Body of pancreas (tissue), 4 donors: ENCODE data around the gene TULP4.

Source experiments
- CTCF ChIP-seq, 7 experiments: fragments of 450-650 bp in 4 of 7; fragments of 200-600 bp in 3 of 7; sonication (generic) in 3 of 7; IDR thresholded peaks; one replicate each; pipeline ENCODE4 v1.5.1; 2016 to 2019; ENCODE audit warnings: antibody characterized with exemption in 7 of 7
- POLR2A ChIP-seq, 3 donors: fragments of 450-650 bp; IDR thresholded peaks; one replicate each; pipeline ENCODE4 v1.6.1; 2016; ENCODE audit warnings: antibody characterized with exemption in 3 of 3, mild to moderate bottlenecking in 2 of 3

- TF ChIP-seq CTCF (IDR thresholded peaks at IDR 0.05): no peak
- no peak for TF ChIP-seq POLR2A (IDR thresholded peaks at IDR 0.05)
Observed at GRCh38 chr6:158262755-158263154, 49.5 kb upstream of the TULP4 start.
